H9 (cell line): ENCODE measurements around the gene DPP7. TPM values are rescaled to one million over a fixed set of nuclear protein-coding genes. Genes with fewer than 3 reads are reported as not detected.

Source experiments
- DNase-seq: peaks from one replicate; pipeline ENCODE4 v3.0.0-alpha.2; 2017
- H2AFZ ChIP-seq: one replicate; pipeline ENCODE4 v1.6.1; 2013; ENCODE audit warnings: mild to moderate bottlenecking, low read length, control low read depth, moderate library complexity
- H2AK5ac ChIP-seq: 2 replicates; pipeline ENCODE4 v1.6.1; 2013; ENCODE audit warnings: low read length, control low read depth, mixed read lengths; ENCODE audit not compliant: insufficient read length
- H2BK120ac ChIP-seq: one replicate; pipeline ENCODE4 v1.6.1; 2013; ENCODE audit warnings: low read depth, mild to moderate bottlenecking, low read length, control low read depth, inconsistent platforms; ENCODE audit not compliant: poor library complexity, severe bottlenecking
- H2BK12ac ChIP-seq: 2 replicates; pipeline ENCODE4 v1.6.1; 2013; ENCODE audit warnings: low read length, control low read depth, mixed read lengths, low read depth; ENCODE audit not compliant: insufficient read length
- H2BK15ac ChIP-seq: 2 replicates; pipeline ENCODE4 v1.6.1; 2013; ENCODE audit warnings: low read depth, low read length, control low read depth
- H2BK20ac ChIP-seq: one replicate; pipeline ENCODE4 v1.6.1; 2013; ENCODE audit warnings: low read depth, mild to moderate bottlenecking, low read length, control low read depth, inconsistent platforms; ENCODE audit not compliant: poor library complexity, severe bottlenecking
- H2BK5ac ChIP-seq: 2 replicates; pipeline ENCODE4 v1.6.1; 2013; ENCODE audit warnings: low read length, control low read depth, mixed read lengths; ENCODE audit not compliant: insufficient read length
- H3K14ac ChIP-seq: 2 replicates; pipeline ENCODE4 v1.6.1; 2013; ENCODE audit warnings: low read length, control low read depth; ENCODE audit not compliant: insufficient read depth
- H3K18ac ChIP-seq: 2 replicates; pipeline ENCODE4 v1.6.1; 2013; ENCODE audit warnings: low read depth, mild to moderate bottlenecking, mixed read lengths, low read length, control low read depth; ENCODE audit not compliant: insufficient read length
- H3K23ac ChIP-seq: 2 replicates; pipeline ENCODE4 v1.6.1; 2013; ENCODE audit warnings: low read length, control low read depth, mixed read lengths, low read depth; ENCODE audit not compliant: insufficient read length
- H3K23me2 ChIP-seq: 2 replicates; pipeline ENCODE4 v1.6.1; 2013; ENCODE audit warnings: low read depth, mild to moderate bottlenecking, mixed read lengths, low read length, control low read depth; ENCODE audit not compliant: insufficient read length, poor library complexity, severe bottlenecking
- H3K27ac ChIP-seq: 2 replicates; pipeline ENCODE4 v1.5.1; 2013; ENCODE audit warnings: low read length, control low read depth, mixed read lengths, low read depth; ENCODE audit not compliant: insufficient read length
- H3K27me3 ChIP-seq: 2 replicates; pipeline ENCODE4 v1.6.1; 2013; ENCODE audit warnings: low read length, control low read depth, inconsistent platforms; ENCODE audit not compliant: insufficient read depth
- H3K4ac ChIP-seq: 2 replicates; pipeline ENCODE4 v1.6.1; 2013; ENCODE audit warnings: low read depth, mild to moderate bottlenecking, control low read depth, inconsistent platforms, low read length, moderate library complexity
- H3K4me1 ChIP-seq: 2 replicates; pipeline ENCODE4 v1.6.1; 2013; ENCODE audit warnings: low read length, control low read depth, inconsistent platforms; ENCODE audit not compliant: insufficient read depth
- H3K4me2 ChIP-seq: 2 replicates; pipeline ENCODE4 v1.6.1; 2013; ENCODE audit warnings: low read length, control low read depth, mixed read lengths; ENCODE audit not compliant: insufficient read length, insufficient read depth
- H3K56ac ChIP-seq: 2 replicates; pipeline ENCODE4 v1.6.1; 2013; ENCODE audit warnings: low read depth, mild to moderate bottlenecking, mixed read lengths, low read length, control low read depth; ENCODE audit not compliant: insufficient read length
- H3K79me1 ChIP-seq: 2 replicates; pipeline ENCODE4 v1.6.1; 2013; ENCODE audit warnings: low read depth, mild to moderate bottlenecking, moderate library complexity, low read length, control low read depth, inconsistent platforms; ENCODE audit not compliant: insufficient read depth, poor library complexity, severe bottlenecking
- H3K79me2 ChIP-seq: 2 replicates; pipeline ENCODE4 v1.6.1; 2013; ENCODE audit warnings: low read length, control low read depth, inconsistent platforms; ENCODE audit not compliant: insufficient read depth
- H3K9ac ChIP-seq: 2 replicates; pipeline ENCODE4 v1.6.1; 2013; ENCODE audit warnings: low read length, control low read depth, mixed read lengths; ENCODE audit not compliant: insufficient read length; ENCODE audit errors: extremely low read depth
- H3K9me3 ChIP-seq: one replicate; pipeline ENCODE4 v1.6.1; 2013; ENCODE audit warnings: low read depth, low read length, inconsistent platforms; ENCODE audit not compliant: control insufficient read depth
- H3T11ph ChIP-seq: one replicate; pipeline ENCODE4 v1.6.1; 2013; ENCODE audit warnings: mild to moderate bottlenecking, low read length, control low read depth, inconsistent platforms
- H4K20me1 ChIP-seq: one replicate; pipeline ENCODE4 v1.6.1; 2013; ENCODE audit not compliant: control insufficient read depth, insufficient read length, insufficient read depth
- H4K5ac ChIP-seq: 2 replicates; pipeline ENCODE4 v1.6.1; 2013; ENCODE audit warnings: low read depth, mild to moderate bottlenecking, mixed read lengths, low read length, control low read depth; ENCODE audit not compliant: insufficient read length
- H4K8ac ChIP-seq: replicated peaks from 2 replicates; pipeline ENCODE4 v1.6.1; 2013; ENCODE audit warnings: low read length, control low read depth, mixed read lengths, low read depth; ENCODE audit not compliant: insufficient read length
- H4K91ac ChIP-seq: 2 replicates; pipeline ENCODE4 v1.6.1; 2013; ENCODE audit warnings: low read depth, mild to moderate bottlenecking, moderate library complexity, mixed read lengths, low read length, control low read depth; ENCODE audit not compliant: insufficient read length
- H3K27ac Mint-ChIP-seq, 3 experiments: 2 replicates in 2 of 3; 3 replicates in 1 of 3; pipeline ENCODE4 v1.8.0; 2020 to 2021; ENCODE audit warnings: mixed read lengths in 3 of 3, mild to moderate bottlenecking in 1 of 3, moderate library complexity in 1 of 3
- H3K27me3 Mint-ChIP-seq: 2 replicates; pipeline ENCODE4 v1.8.0; 2021; ENCODE audit warnings: low read depth, mild to moderate bottlenecking, moderate library complexity, mixed read lengths
- H3K36me3 Mint-ChIP-seq, 3 experiments: 2 replicates in 2 of 3; 3 replicates in 1 of 3; pipeline ENCODE4 v1.8.0; 2020 to 2021; ENCODE audit warnings: low read depth in 3 of 3, mixed read lengths in 3 of 3; ENCODE audit not compliant: insufficient read depth in 1 of 3
- H3K4me1 Mint-ChIP-seq, 2 experiments: 2 replicates each; pipeline ENCODE4 v1.8.0; 2020; ENCODE audit warnings: mixed read lengths in 2 of 2
- H3K4me3 Mint-ChIP-seq, 2 experiments: 2 replicates in 1 of 2; 3 replicates in 1 of 2; pipeline ENCODE4 v1.8.0; 2020 to 2021; ENCODE audit warnings: mild to moderate bottlenecking in 2 of 2, mixed read lengths in 2 of 2, moderate library complexity in 1 of 2
- H3K9me3 Mint-ChIP-seq, 2 experiments: 2 replicates in 1 of 2; 3 replicates in 1 of 2; pipeline ENCODE4 v1.8.0; 2020; ENCODE audit warnings: mild to moderate bottlenecking in 2 of 2, mixed read lengths in 2 of 2, moderate library complexity in 1 of 2
- CTCF ChIP-seq: fragments of 200-600 bp; sonication (generic); conservative IDR thresholded peaks from 3 replicates; pipeline ENCODE4 v1.8.0; 2021; ENCODE audit warnings: antibody characterized with exemption, mild to moderate bottlenecking
- WGBS: extraction: QIAGEN DNeasy Blood & Tissue Kit; methylation state at CpG from one replicate; pipeline ENCODE4 v1.1.7; 2013; ENCODE audit warnings: missing lambda C conversion rate, low lambda C conversion rate, mixed read lengths; ENCODE audit not compliant: insufficient read length; ENCODE audit errors: extremely low coverage; 5-methylcytosine and 5-hydroxymethylcytosine counted together
- total RNA-seq: library from RNA; stranded (reverse); gene quantifications from 2 replicates; pipeline ENCODE4 v1.2.1, GENCODE V29; 2021

Gene DPP7
- total RNA-seq, 1 experiment from 2014 or later = 29.4 TPM

GRCh38 chr9:137128862-137129455, 14.4 kb upstream of the DPP7 start:
- no peaks in the 10 kb centered on the region for H3K79me2 ChIP-seq
- peak overlapping the region; percentile 76 to 81 for H3K4me3 Mint-ChIP-seq
- no peak overlapping the region for H3K27ac Mint-ChIP-seq
- H3K23me2 ChIP-seq = peaks cover 4% of the 10 kb centered on the region
- peak overlapping the region; percentile 71 for H3K4me2 ChIP-seq
- DNase-seq = no peak
- H4K5ac ChIP-seq = no peak overlapping the region
- peaks cover 14 to 17% of the 10 kb centered on the region in 2 experiments for H3K4me1 Mint-ChIP-seq
- no peak overlapping the region for H3T11ph ChIP-seq
- no peak overlapping the region for H2BK12ac ChIP-seq
- no peak overlapping the region for H2BK120ac ChIP-seq
- H3K9ac ChIP-seq = peak overlapping the region; percentile 28
- H4K8ac ChIP-seq = no peak overlapping the region
- H4K91ac ChIP-seq = no peak overlapping the region
- H2AK5ac ChIP-seq = no peak overlapping the region
- H2BK15ac ChIP-seq = no peak overlapping the region
- no peak overlapping the region for H3K56ac ChIP-seq
- no peaks in the 10 kb centered on the region for H3K79me1 ChIP-seq
- peaks cover 36% of the 10 kb centered on the region for H3K27me3 Mint-ChIP-seq
- no peak overlapping the region for H2BK5ac ChIP-seq
- TF ChIP-seq CTCF = no peak
- H4K20me1 ChIP-seq = no peaks in the 10 kb centered on the region
- H3K27me3 ChIP-seq = no peaks in the 10 kb centered on the region
- H3K4ac ChIP-seq = no peak overlapping the region
- no peaks in the 10 kb centered on the region; a peak in 1 of 7 replicates for H3K36me3 Mint-ChIP-seq
- no peak overlapping the region for H3K18ac ChIP-seq
- no CpG with 5 or more reads among the region's 37 CpGs for WGBS
- H2AFZ ChIP-seq = no peak overlapping the region
- H3K14ac ChIP-seq = peak overlapping the region; percentile 72
- no peaks in the 10 kb centered on the region for H3K4me1 ChIP-seq
- H3K9me3 ChIP-seq = no peaks in the 10 kb centered on the region
- no peaks in the 10 kb centered on the region for H3K9me3 Mint-ChIP-seq
- no peak overlapping the region for H2BK20ac ChIP-seq
- no peak overlapping the region for H3K23ac ChIP-seq
- no peak overlapping the region for H3K27ac ChIP-seq
